Astrocyte (in vitro differentiated cells and primary cell): Measurements from ENCODE around the gene HMCN2.

ENCODE experiments used
- EZH2 ChIP-seq: IDR thresholded peaks from 2 replicates; pipeline ENCODE4 v1.6.1; 2012; ENCODE audit warnings: mild to moderate bottlenecking, low read length, inconsistent platforms; ENCODE audit not compliant: insufficient read depth
- TF ChIP-seq, protein P1 (sequence below): IDR thresholded peaks from 2 replicates; pipeline ENCODE4 v1.5.1; 2011; ENCODE audit warnings: low read depth, mild to moderate bottlenecking, inconsistent platforms, low read length, moderate library complexity; ENCODE audit not compliant: insufficient read depth

DNA sequence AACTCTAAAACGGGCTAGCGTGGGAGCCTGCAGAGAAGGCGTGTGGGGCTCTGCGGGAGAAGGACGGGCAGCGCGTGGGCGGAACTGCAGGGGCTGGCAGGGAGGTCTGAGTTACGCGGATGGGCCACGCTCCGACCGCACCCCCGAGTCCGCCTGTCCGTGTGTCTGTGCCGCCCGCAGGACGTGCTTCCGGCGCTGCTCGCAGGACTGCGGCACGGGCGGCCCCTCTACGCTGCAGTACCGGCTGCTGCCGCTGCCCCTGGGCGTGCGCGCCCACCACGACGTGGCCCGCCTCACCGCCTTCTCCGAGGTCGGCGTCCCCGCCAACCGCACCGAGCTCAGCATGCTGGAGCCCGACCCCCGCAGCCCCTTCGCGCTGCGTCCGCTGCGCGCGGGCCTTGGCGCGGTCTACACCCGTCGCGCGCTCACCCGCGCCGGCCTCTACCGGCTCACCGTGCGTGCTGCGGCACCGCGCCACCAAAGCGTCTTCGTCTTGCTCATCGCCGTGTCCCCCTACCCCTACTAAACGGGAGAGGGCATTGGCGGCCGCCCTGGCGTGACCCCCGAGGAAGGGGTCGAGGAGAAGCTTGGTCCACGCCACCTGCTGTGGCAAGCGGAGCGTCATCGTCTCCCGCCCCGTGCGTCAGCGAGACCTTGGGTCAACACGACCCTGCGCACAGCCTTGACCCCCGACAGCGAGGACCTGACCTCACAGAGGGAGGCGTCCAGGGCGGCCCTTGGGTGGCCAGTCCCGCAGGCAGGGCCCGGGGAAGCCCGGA lies 167.8 kb downstream of the HMCN2 start:
- TF ChIP-seq, protein P1, sequence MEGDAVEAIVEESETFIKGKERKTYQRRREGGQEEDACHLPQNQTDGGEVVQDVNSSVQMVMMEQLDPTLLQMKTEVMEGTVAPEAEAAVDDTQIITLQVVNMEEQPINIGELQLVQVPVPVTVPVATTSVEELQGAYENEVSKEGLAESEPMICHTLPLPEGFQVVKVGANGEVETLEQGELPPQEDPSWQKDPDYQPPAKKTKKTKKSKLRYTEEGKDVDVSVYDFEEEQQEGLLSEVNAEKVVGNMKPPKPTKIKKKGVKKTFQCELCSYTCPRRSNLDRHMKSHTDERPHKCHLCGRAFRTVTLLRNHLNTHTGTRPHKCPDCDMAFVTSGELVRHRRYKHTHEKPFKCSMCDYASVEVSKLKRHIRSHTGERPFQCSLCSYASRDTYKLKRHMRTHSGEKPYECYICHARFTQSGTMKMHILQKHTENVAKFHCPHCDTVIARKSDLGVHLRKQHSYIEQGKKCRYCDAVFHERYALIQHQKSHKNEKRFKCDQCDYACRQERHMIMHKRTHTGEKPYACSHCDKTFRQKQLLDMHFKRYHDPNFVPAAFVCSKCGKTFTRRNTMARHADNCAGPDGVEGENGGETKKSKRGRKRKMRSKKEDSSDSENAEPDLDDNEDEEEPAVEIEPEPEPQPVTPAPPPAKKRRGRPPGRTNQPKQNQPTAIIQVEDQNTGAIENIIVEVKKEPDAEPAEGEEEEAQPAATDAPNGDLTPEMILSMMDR = peak; percentile 19
- peak; percentile 52 for TF ChIP-seq EZH2
